ENCODE results near the gene HSPB1. TPM values are rescaled to one million over a fixed set of nuclear protein-coding genes. Genes with fewer than 3 reads are reported as not detected.
"Not testable (repeated sequence)": the region's sequence is repeated elsewhere in the genome, so short reads cannot be mapped to it uniquely, and the experiment has no call there.

HSPB1 gene
- 78.8 and 159 TPM in 2 replicates for total RNA-seq

- DNase-seq (ENCODE audit: low read depth, low spot score) = peak; percentile 87
These were observed at the start of gene HSPB1 for GRCh38 chr7:76302347-76303201. Gene HSPB1, plus strand, starts transcription at chr7:76302673. Its CDS starts 40 bp downstream, at chr7:76302713.

- no peak for DNase-seq (ENCODE audit: low read depth, low spot score)
These were observed 47.7 kb upstream of the HSPB1 start for GRCh38 chr7:76254781-76255180.

- DNase-seq (ENCODE audit: low read depth, low spot score) = no peak
These were observed 44.5 kb upstream of the HSPB1 start for GRCh38 chr7:76257973-76258372.

- DNase-seq (ENCODE audit: low read depth, low spot score) = no peak
These were observed 43.1 kb upstream of the HSPB1 start for GRCh38 chr7:76259124-76260093.

GRCh38 chr7:76260171-76260703 is 42.2 kb upstream of the HSPB1 start:
- DNase-seq (ENCODE audit: low read depth, low spot score) = no peak

- DNase-seq (ENCODE audit: low read depth, low spot score) = no peak
These were observed 41.1 kb upstream of the HSPB1 start for GRCh38 chr7:76261329-76261728.

- no peak for DNase-seq (ENCODE audit: low read depth, low spot score)
These were observed 40.5 kb upstream of the HSPB1 start for GRCh38 chr7:76261931-76262330.

GRCh38 chr7:76262683-76263402 is 39.6 kb upstream of the HSPB1 start:
- DNase-seq (ENCODE audit: low read depth, low spot score) = no peak

- DNase-seq (ENCODE audit: low read depth, low spot score) = no peak
These were observed 37.2 kb upstream of the HSPB1 start for GRCh38 chr7:76265299-76265698.

GRCh38 chr7:76267107-76267893 is 35.2 kb upstream of the HSPB1 start:
- no peak for DNase-seq (ENCODE audit: low read depth, low spot score)

- no peak for DNase-seq (ENCODE audit: low read depth, low spot score)
These were observed 34.6 kb upstream of the HSPB1 start for GRCh38 chr7:76267894-76268183.

GRCh38 chr7:76268376-76268775 is 34.1 kb upstream of the HSPB1 start:
- DNase-seq (ENCODE audit: low read depth, low spot score) = no peak

- DNase-seq (ENCODE audit: low read depth, low spot score) = no peak
These were observed 32.6 kb upstream of the HSPB1 start for GRCh38 chr7:76269895-76270294.

- not testable (repeated sequence) for DNase-seq (ENCODE audit: low read depth, low spot score)
These were observed 31.1 kb upstream of the HSPB1 start for GRCh38 chr7:76271384-76271783.

- no peak for DNase-seq (ENCODE audit: low read depth, low spot score)
These were observed 30.3 kb upstream of the HSPB1 start for GRCh38 chr7:76272142-76272541.

GRCh38 chr7:76272851-76273497 is 29.5 kb upstream of the HSPB1 start:
- no peak for DNase-seq (ENCODE audit: low read depth, low spot score)

- no peak for DNase-seq (ENCODE audit: low read depth, low spot score)
These were observed 29.0 kb upstream of the HSPB1 start for GRCh38 chr7:76273503-76273902.

- DNase-seq (ENCODE audit: low read depth, low spot score) = no peak
These were observed 23.9 kb upstream of the HSPB1 start for GRCh38 chr7:76278540-76278939.

- DNase-seq (ENCODE audit: low read depth, low spot score) = no peak
These were observed 22.1 kb upstream of the HSPB1 start for GRCh38 chr7:76280408-76280807.
